ENCODE results near the gene ARPC5. TPM values are rescaled to one million over a fixed set of nuclear protein-coding genes. Genes with fewer than 3 reads are reported as not detected.
A peak's percentile ranks its signal among the peaks of the same experiment; 100 is the strongest.

The ARPC5 gene
- total and polyA plus RNA-seq, 10 of the 15 experiments (the other 5 are each of a cell fraction or from before 2014, with no cell fraction given) = 238 to 784 (median 309) TPM

GRCh38 chr1:183656355-183656754 lies 20.8 kb upstream of the ARPC5 start:
- H3K27me3 ChIP-seq (replicated peaks in 1 of 2; ENCODE audit: control insufficient read depth in 2 of 2, insufficient read depth in 2 of 2, low read length in 1 of 2) = no peaks in the 10 kb centered on the region
- peaks cover 2% of the 10 kb centered on the region for H3K79me2 ChIP-seq (ENCODE audit: control insufficient read depth, insufficient read depth, low read length)
- ChIA-PET CTCF (interaction anchor here (0.8 to 6.5 kb wide), 29 partner anchors 8 to 395 kb away, joined by 3 to 360 read pairs (median 11); partner anchors contain the start of genes ARPC5, NCF2, RGL1 and TSEN15), SMC1A (ENCODE audit: uncharacterized antibody, unreplicated experiment) (interaction anchor here (1.0 to 6.2 kb wide), 29 partner anchors 9 to 585 kb away, joined by 3 to 331 read pairs (median 7); partner anchors contain the start of gene ARPC5), RAD21 (ENCODE audit: unreplicated experiment) (interaction anchor here (1.3 to 6.2 kb wide), 18 partner anchors 8 to 401 kb away, joined by 4 to 299 read pairs (median 8); partner anchors contain the start of gene RGL1), POLR2A (interaction anchor here (1.1 to 4.3 kb wide), 3 partner anchors 22 to 259 kb away, joined by 3 to 39 read pairs (median 4); no protein-coding TSS in a partner anchor)
- H2AFZ ChIP-seq (ENCODE audit: control insufficient read depth, low read depth, low read length) = no peak overlapping the region
- H3K4me2 ChIP-seq (ENCODE audit: control insufficient read depth, insufficient read depth) = no peak overlapping the region
- in situ Hi-C loops (cut with MboI) = loop anchor here (10.0 kb wide), 1 partner anchor 568 kb away; no protein-coding TSS in a partner anchor
- TF ChIP-seq USF2 (IDR thresholded peaks at IDR 0.05; ENCODE audit: borderline replicate concordance, low read depth, low read length) (no peak), NFIC (IDR thresholded peaks at IDR 0.05; ENCODE audit: low read depth, low read length) (no peak)
- no peaks in the 10 kb centered on the region for H3K9me3 ChIP-seq (replicated peaks; ENCODE audit: control insufficient read depth, insufficient read depth, low read length)
- WGBS (ENCODE audit: insufficient coverage, insufficient replicate concordance, low lambda C conversion rate, missing lambda C conversion rate) = 74% methylated on average over 3 of the region's 3 CpGs
- FAIRE-seq = no peak
- ATAC-seq = no peak
- no peak for DNase-seq (ENCODE audit: low read depth, low spot score)
- intact Hi-C loops (cut with micrococcal nuclease; ENCODE audit: unreplicated experiment) = no loop called here
- no peaks in the 10 kb centered on the region; a peak in 1 of 4 replicates for H3K36me3 ChIP-seq (ENCODE audit: control insufficient read depth in 2 of 2, insufficient read depth in 2 of 2, low read length in 1 of 2)
- no peak overlapping the region for H3K4me3 ChIP-seq
- BruUV-seq (replicated peaks) = no TSS peak
- H3K9ac ChIP-seq (ENCODE audit: control insufficient read depth, insufficient read depth, low read length) = no peak overlapping the region
- H3K27ac ChIP-seq (ENCODE audit: control insufficient read depth, insufficient read depth) = no peak overlapping the region
- no peaks in the 10 kb centered on the region for H4K20me1 ChIP-seq (ENCODE audit: control insufficient read depth, insufficient read depth)
- peaks cover 30% of the 10 kb centered on the region for H3K4me1 ChIP-seq (ENCODE audit: control insufficient read depth, insufficient read depth, low read length)

GRCh38 chr1:183655562-183656075 lies 20.0 kb upstream of the ARPC5 start:
- Histone ChIP-seq H3K27me3 (replicated peaks in 1 of 2; ENCODE audit: control insufficient read depth in 2 of 2, insufficient read depth in 2 of 2, low read length in 1 of 2) (no peaks in the 10 kb centered on the region), H3K79me2 (ENCODE audit: control insufficient read depth, insufficient read depth, low read length) (peaks cover 2% of the 10 kb centered on the region), H3K4me3 (no peak overlapping the region), H3K27ac (ENCODE audit: control insufficient read depth, insufficient read depth) (no peak overlapping the region), H3K9me3 (replicated peaks; ENCODE audit: control insufficient read depth, insufficient read depth, low read length) (no peaks in the 10 kb centered on the region), H3K4me2 (ENCODE audit: control insufficient read depth, insufficient read depth) (no peak overlapping the region), H4K20me1 (ENCODE audit: control insufficient read depth, insufficient read depth) (no peaks in the 10 kb centered on the region), H2AFZ (ENCODE audit: control insufficient read depth, low read depth, low read length) (peak overlapping the region; percentile 79), H3K9ac (ENCODE audit: control insufficient read depth, insufficient read depth, low read length) (peak overlapping the region; percentile 26), H3K36me3 (ENCODE audit: control insufficient read depth in 2 of 2, insufficient read depth in 2 of 2, low read length in 1 of 2) (no peaks in the 10 kb centered on the region; a peak in 1 of 4 replicates), H3K4me1 (ENCODE audit: control insufficient read depth, insufficient read depth, low read length) (peaks cover 31% of the 10 kb centered on the region)
- in situ Hi-C loops (cut with MboI) (loop anchor here (10.0 kb wide), 1 partner anchor 569 kb away; no protein-coding TSS in a partner anchor), intact Hi-C loops (cut with micrococcal nuclease; ENCODE audit: unreplicated experiment) (loop anchor here (1.0 to 2.0 kb wide), 4 partner anchors 30 to 567 kb away; no protein-coding TSS in a partner anchor)
- BruUV-seq (replicated peaks) = no TSS peak
- RAD21 ChIA-PET (ENCODE audit: unreplicated experiment) = interaction anchor here (0.7 to 6.2 kb wide), 47 partner anchors 9 to 615 kb away, joined by 3 to 299 read pairs (median 5); partner anchors contain the start of genes NCF2 and RGL1
- CTCF ChIA-PET = interaction anchor here (0.6 to 6.5 kb wide), 70 partner anchors 9 to 1008 kb away, joined by 3 to 360 read pairs (median 5); partner anchors contain the start of genes ARPC5, NCF2, RGL1 and TSEN15
- DNase-seq (ENCODE audit: low read depth, low spot score) (peak; percentile 61), ATAC-seq (peak; percentile 66), FAIRE-seq (peak; percentile 23)
- 6% methylated on average over 4 of the region's 4 CpGs for WGBS (ENCODE audit: insufficient coverage, insufficient replicate concordance, low lambda C conversion rate, missing lambda C conversion rate)
- POLR2A ChIA-PET = interaction anchor here (0.8 to 4.3 kb wide), 6 partner anchors 11 to 260 kb away, joined by 3 to 39 read pairs (median 4); no protein-coding TSS in a partner anchor
- SMC1A ChIA-PET (ENCODE audit: uncharacterized antibody, unreplicated experiment) = interaction anchor here (0.6 to 6.2 kb wide), 60 partner anchors 10 to 1015 kb away, joined by 3 to 331 read pairs (median 4); partner anchors contain the start of genes ARPC5 and NCF2
- TF ChIP-seq NR2C2 (IDR thresholded peaks at IDR 0.05; ENCODE audit: borderline replicate concordance, control insufficient read depth, insufficient read length, low read depth) (no peak), CEBPZ (IDR thresholded peaks at IDR 0.05; ENCODE audit: low read depth, low read length) (no peak), ZNF384 (IDR thresholded peaks at IDR 0.05; ENCODE audit: borderline replicate concordance, low read depth, low read length) (no peak), RELB (IDR thresholded peaks at IDR 0.05; ENCODE audit: low read depth) (0 out of 2 replicates have a peak, but pooled peaks have one; percentile 16)

All from GM12878 (cell line).